GM12892 (cell line): ENCODE data around the gene MSL3B.

Source experiments
- POLR2A ChIP-seq: IDR thresholded peaks from 2 replicates; pipeline ENCODE4 v1.6.1; 2011; ENCODE audit warnings: low read depth, low read length, control low read depth
- POLR2AphosphoS5 ChIP-seq: IDR thresholded peaks from 2 replicates; pipeline ENCODE4 v1.6.1; 2011; ENCODE audit warnings: low read depth, low read length, control low read depth

DNA sequence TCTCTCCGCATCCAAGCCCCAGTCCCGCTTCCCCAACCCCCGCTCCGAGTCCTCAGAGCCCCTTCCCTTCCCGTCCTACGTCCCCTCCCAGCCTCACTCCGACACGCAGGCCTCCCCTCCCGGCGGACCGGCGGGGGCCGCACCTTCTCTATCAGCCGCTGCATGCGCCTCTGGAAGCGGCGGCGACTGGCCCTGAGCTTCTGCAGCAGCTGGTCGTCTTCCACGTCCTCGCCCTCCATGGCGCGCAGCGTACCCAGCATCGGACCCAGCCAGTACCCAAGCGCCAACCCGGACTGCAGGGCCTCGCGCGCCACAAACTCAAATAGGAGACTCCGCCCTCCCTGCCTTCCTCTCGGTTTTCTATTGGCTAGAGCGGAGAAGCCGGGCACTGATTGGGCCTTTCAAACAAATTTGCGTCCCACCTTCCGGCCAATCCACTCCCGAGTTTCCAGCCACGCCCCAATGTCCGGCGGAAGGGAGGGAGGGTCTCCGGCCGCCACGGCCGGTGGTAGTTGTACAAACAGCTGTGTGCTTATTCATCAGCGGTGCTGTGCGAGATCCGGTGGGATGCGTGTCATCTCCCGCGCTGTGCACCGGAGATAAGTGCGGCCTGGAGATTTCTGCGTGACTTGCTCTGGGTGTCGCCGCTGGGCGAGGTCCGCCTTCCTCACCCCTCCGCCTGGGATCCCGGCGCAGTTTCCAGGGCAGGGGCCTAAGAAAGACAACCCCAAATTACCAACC lies 13.8 kb downstream of the MSL3B start, which contains the start of gene HJURP:
- TF ChIP-seq POLR2AphosphoS5 (peak; percentile 62; the same call in 1 of the 2 replicates), POLR2A (peak; percentile 83)
